ENCODE data around the gene SLC22A2. TPM values are rescaled to one million over a fixed set of nuclear protein-coding genes. Genes with fewer than 3 reads are reported as not detected.

The SLC22A2 gene
- total and polyA plus RNA-seq, 2 of the 13 experiments (the other 11 are each of a cell fraction or from before 2014, with no cell fraction given): not detected

- BruUV-seq (replicated peaks): no TSS peak
- in situ Hi-C loops (cut with HindIII; ENCODE audit: extremely low pct_ligation_motif_present, low pct_unique_long_range_greater_than_20kb): no loop called here
- FAIRE-seq: no peak
- Histone ChIP-seq H2AFZ (ENCODE audit: low read length) (no peak overlapping the region), H3K4me2 (ENCODE audit: low read depth, low read length) (no peak overlapping the region), H3K4me1 (ENCODE audit: insufficient read depth, low read length) (no peaks in the 10 kb centered on the region), H3K79me2 (ENCODE audit: insufficient read depth, low read length) (no peaks in the 10 kb centered on the region), H3K36me3 (replicated peaks in 1 of 2; ENCODE audit: control insufficient read depth in 1 of 2, insufficient read depth in 2 of 2, low read length in 2 of 2) (no peaks in the 10 kb centered on the region), H3K27me3 (ENCODE audit: control insufficient read depth in 1 of 2, insufficient read depth in 2 of 2, low read length in 2 of 2) (no peaks in the 10 kb centered on the region), H3K4me3 (replicated peaks in 1 of 3; ENCODE audit: insufficient read depth in 1 of 3, low read depth in 2 of 3, low read length in 3 of 3) (no peak overlapping the region), H3K27ac (ENCODE audit: extremely low read length, insufficient read depth, low read length) (no peak overlapping the region), H3K9ac (ENCODE audit: insufficient read depth, low read depth, low read length) (no peak overlapping the region), H3K9me3 (ENCODE audit: low read length) (peaks cover 8% of the 10 kb centered on the region), H4K20me1 (ENCODE audit: insufficient read depth, low read length) (no peaks in the 10 kb centered on the region)
- no peak for ATAC-seq
- TF ChIP-seq FIP1L1 (IDR thresholded peaks at IDR 0.05; ENCODE audit: borderline replicate concordance, insufficient read depth, low read depth, low read length) (no peak), LBX2 (CRISPR knock-in tag; IDR thresholded peaks at IDR 0.05; ENCODE audit: borderline replicate concordance) (no peak), SNAPC5 (CRISPR knock-in tag; IDR thresholded peaks at IDR 0.05; ENCODE audit: borderline replicate concordance) (no peak), RERE (CRISPR knock-in tag; IDR thresholded peaks at IDR 0.05; ENCODE audit: low read depth) (no peak), CEBPZ (IDR thresholded peaks at IDR 0.05; ENCODE audit: low read length) (no peak), JUND (CRISPR knock-in tag; IDR thresholded peaks at IDR 0.05) (no peak), ZNF564 (CRISPR knock-in tag; IDR thresholded peaks at IDR 0.05) (no peak), TRIM22 (IDR thresholded peaks at IDR 0.05) (no peak), CERS6 (CRISPR knock-in tag; IDR thresholded peaks at IDR 0.05) (no peak), ZNF776 (CRISPR knock-in tag; IDR thresholded peaks at IDR 0.05) (no peak)
- intact Hi-C loops (cut with micrococcal nuclease; ENCODE audit: unreplicated experiment): no loop called here
- DNase-seq (ENCODE audit: low spot score): no peak
- WGBS (ENCODE audit: low lambda C conversion rate): 0% methylated on average over 2 of the region's 2 CpGs
- POLR2A ChIA-PET: no interaction called here
- CTCF ChIA-PET (ENCODE audit: low intra/inter-chr PET ratio, low total read pairs): no interaction called here
Measured at GRCh38 chr6:160238278-160238711, 20.3 kb downstream of the SLC22A2 start.

All from HepG2 (cell line).